K562 (cell line): Measurements from ENCODE around the gene OR8B12. TPM values are rescaled to one million over a fixed set of nuclear protein-coding genes. Genes with fewer than 3 reads are reported as not detected.
A peak's percentile ranks its signal among the peaks of the same experiment; 100 is the strongest.

Experiments
- CBX2 ChIP-seq: fragments of 200-600 bp; sonication (generic); IDR thresholded peaks from one replicate; pipeline ENCODE4 v1.6.1; 2012; ENCODE audit warnings: mild to moderate bottlenecking, low read length, inconsistent platforms; ENCODE audit not compliant: insufficient read depth, poor library complexity, severe bottlenecking
- ETV6 ChIP-seq, 3 experiments: fragments of 150-350 bp in 1 of 3; sonication (generic) in 1 of 3; formaldehyde crosslinking in 1 of 3; IDR thresholded peaks; 2 replicates each; pipeline versions ENCODE4 v1.6.1 to v1.8.0; 2014 to 2022; ENCODE audit warnings: borderline replicate concordance in 2 of 3, low read depth in 2 of 3, antibody characterized with exemption in 1 of 3, low read length in 1 of 3, mild to moderate bottlenecking in 1 of 3, missing genetic modification reagents in 1 of 3
- TFE3 ChIP-seq: fragments of 450-650 bp; formaldehyde crosslinking; IDR thresholded peaks from 2 replicates; pipeline ENCODE4 v1.4.0; 2020; ENCODE audit warnings: mild to moderate bottlenecking, mixed read lengths
- ZNF512 ChIP-seq: IDR thresholded peaks from 2 replicates; pipeline ENCODE4 v1.6.1; 2016; ENCODE audit warnings: missing genetic modification characterization, missing compliant biosample characterization
- polyA plus RNA-seq, 8 experiments: library from polyadenylated mRNA; depleted of rRNA in 4 of 8; stranded (reverse) in 5 of 8; unstranded in 3 of 8; fragments of >200 nt; fragmentation: Nextera tagmentation in 2 of 8; fragmentation: Illumina TruSeq in 1 of 8; extraction: Ambion mirVana in 2 of 8; extraction: Trizol in 1 of 8; gene quantifications; 2 replicates each; pipeline versions ENCODE4 v1.2.1 to v1.2.3, GENCODE V29; 2011 to 2014; ENCODE audit warnings: inconsistent platforms in 1 of 8, missing spikeins in 1 of 8
- total RNA-seq, 7 experiments: library from RNA; depleted of rRNA in 6 of 7; stranded (reverse); fragments of >200 nt in 6 of 7; fragmentation: Illumina TruSeq in 2 of 7; extraction: Trizol in 2 of 7; gene quantifications; 2 replicates each; pipeline versions ENCODE4 v1.2.1 to v1.2.3, GENCODE V29; 2011 to 2021; ENCODE audit warnings: low replicate concordance in 1 of 7
- TF ChIP-seq, protein P1 (sequence below), 2 experiments: fragments of 450-650 bp; formaldehyde crosslinking in 1 of 2; IDR thresholded peaks; 2 replicates each; pipeline versions ENCODE4 v1.4.0 to v1.6.1; 2014 to 2020; ENCODE audit warnings: mild to moderate bottlenecking in 2 of 2, borderline replicate concordance in 1 of 2, low read depth in 1 of 2

OR8B12 gene
- total and polyA plus RNA-seq, 9 of the 15 experiments (the other 6 are each of a cell fraction or from before 2014, with no cell fraction given), result 0.06 TPM; not detected in 8

GRCh38 chr11:124586238-124586860, 42.9 kb upstream of the OR8B12 start (continued):
- TF ChIP-seq ETV6 (IDR thresholded peaks at IDR 0.05; ENCODE audit: borderline replicate concordance in 1 of 2, low read depth in 2 of 2, low read length in 1 of 2) (no peak), ETV6 (CRISPR knock-in tag; IDR thresholded peaks at IDR 0.05; ENCODE audit: borderline replicate concordance) (no peak), CBX2 (no peak), ZNF512 (tag) (peak; percentile 70), TFE3 (CRISPR knock-in tag) (no peak)
- TF ChIP-seq, protein P1, sequence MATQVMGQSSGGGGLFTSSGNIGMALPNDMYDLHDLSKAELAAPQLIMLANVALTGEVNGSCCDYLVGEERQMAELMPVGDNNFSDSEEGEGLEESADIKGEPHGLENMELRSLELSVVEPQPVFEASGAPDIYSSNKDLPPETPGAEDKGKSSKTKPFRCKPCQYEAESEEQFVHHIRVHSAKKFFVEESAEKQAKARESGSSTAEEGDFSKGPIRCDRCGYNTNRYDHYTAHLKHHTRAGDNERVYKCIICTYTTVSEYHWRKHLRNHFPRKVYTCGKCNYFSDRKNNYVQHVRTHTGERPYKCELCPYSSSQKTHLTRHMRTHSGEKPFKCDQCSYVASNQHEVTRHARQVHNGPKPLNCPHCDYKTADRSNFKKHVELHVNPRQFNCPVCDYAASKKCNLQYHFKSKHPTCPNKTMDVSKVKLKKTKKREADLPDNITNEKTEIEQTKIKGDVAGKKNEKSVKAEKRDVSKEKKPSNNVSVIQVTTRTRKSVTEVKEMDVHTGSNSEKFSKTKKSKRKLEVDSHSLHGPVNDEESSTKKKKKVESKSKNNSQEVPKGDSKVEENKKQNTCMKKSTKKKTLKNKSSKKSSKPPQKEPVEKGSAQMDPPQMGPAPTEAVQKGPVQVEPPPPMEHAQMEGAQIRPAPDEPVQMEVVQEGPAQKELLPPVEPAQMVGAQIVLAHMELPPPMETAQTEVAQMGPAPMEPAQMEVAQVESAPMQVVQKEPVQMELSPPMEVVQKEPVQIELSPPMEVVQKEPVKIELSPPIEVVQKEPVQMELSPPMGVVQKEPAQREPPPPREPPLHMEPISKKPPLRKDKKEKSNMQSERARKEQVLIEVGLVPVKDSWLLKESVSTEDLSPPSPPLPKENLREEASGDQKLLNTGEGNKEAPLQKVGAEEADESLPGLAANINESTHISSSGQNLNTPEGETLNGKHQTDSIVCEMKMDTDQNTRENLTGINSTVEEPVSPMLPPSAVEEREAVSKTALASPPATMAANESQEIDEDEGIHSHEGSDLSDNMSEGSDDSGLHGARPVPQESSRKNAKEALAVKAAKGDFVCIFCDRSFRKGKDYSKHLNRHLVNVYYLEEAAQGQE (IDR thresholded peaks at IDR 0.05; ENCODE audit: borderline replicate concordance), result peak; percentile 47; the same call in 1 of the 2 replicates
- TF ChIP-seq, protein P1 (CRISPR knock-in tag; IDR thresholded peaks at IDR 0.05; ENCODE audit: low read depth), result no peak
